Stimulated activated CD4-positive, alpha-beta T cell treated with anti-CD3 and anti-CD28 coated beads, Interleukin-4, amount 100 ng/mL, for 4 hours (primary cell): ENCODE measurements around the gene SV2A.
"Not testable (repeated sequence)": the region's sequence is repeated elsewhere in the genome, so short reads cannot be mapped to it uniquely, and the experiment has no call there.

ENCODE experiments used
- DNase-seq, 2 experiments: peaks; one replicate each; pipeline ENCODE4 v3.0.0-alpha.2; 2020

SV2A gene

DNA sequence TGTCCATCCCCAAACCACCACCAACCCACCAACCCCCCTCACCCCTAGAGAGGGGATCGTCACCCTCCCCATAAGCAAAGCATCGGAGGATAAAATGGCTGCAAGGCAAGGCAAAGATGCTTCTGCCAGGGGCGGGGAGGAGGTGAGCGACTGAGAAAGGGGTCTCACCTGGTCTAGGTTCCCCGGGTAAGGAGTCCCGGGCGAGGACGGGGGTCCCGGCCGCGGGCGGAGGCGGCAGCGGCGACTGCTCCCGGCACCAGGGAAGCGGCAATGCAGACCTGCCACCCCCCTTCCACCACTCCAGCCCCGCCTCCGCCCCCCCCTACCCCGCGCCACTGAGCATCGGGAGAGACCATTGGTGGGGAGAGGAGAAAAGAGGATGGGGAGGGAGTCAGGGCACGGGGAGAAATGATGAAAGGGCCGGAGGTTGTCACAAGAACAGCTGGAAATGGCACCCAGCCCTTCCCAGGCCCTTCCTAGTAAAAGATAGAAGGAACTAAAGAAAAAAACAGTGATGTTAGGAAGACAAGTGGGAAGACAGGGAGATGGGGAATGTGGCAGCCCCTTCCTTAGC, at the start of gene SV2A:
TSS of gene SV2A (minus strand) at position 274 of the 574 bp plus-strand sequence. CDS start 4,004 bp downstream, outside the sequence.
- DNase-seq, result peak; percentile 9 to 51

GRCh38 chr1:149967041-149967440, 49.4 kb upstream of the SV2A start:
- no peak for DNase-seq

GRCh38 chr1:149966405-149966804, 48.8 kb upstream of the SV2A start:
- DNase-seq, result no peak

GRCh38 chr1:149965440-149965839, 47.8 kb upstream of the SV2A start:
- DNase-seq, result no peak

DNA sequence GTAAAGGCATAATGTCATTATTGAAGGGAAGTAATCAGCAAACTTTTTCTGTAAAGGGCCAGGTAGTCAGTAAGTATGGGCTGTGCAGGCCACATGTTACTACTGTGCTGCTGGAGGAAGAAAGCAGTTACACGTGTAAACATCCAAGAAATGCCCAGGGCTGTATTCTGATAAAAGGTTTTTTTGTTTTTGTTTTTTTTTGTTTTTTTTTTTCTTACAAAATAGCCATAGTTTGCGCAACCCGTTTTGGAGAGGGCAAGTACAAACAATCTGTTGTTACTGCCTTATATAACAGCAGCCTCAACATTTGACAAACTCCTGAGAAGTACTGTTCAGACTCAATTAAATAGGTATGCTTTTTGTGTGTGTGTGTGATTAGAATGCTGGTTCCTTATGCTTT, 45.7 kb upstream of the SV2A start:
- no peak for DNase-seq

DNA sequence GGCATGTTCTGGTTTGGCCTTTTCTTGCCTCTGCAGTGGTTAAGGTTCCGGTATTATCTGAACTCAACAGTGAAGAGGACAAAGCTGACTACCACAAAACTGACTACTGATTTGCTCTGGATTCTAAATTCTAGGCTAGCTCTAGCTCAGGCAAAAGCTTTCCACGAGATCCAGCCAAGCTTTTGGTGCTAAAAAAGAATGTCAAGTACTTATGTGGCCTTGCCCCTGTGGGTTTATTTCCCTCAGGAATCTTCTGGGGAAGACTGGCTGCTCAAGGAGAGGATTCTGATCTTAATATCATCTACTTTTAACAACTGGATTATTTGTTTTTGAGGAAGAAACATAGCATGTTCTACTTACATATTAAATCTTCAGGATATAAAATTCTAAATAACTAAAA, 45.1 kb upstream of the SV2A start:
- DNase-seq, result no peak

DNA sequence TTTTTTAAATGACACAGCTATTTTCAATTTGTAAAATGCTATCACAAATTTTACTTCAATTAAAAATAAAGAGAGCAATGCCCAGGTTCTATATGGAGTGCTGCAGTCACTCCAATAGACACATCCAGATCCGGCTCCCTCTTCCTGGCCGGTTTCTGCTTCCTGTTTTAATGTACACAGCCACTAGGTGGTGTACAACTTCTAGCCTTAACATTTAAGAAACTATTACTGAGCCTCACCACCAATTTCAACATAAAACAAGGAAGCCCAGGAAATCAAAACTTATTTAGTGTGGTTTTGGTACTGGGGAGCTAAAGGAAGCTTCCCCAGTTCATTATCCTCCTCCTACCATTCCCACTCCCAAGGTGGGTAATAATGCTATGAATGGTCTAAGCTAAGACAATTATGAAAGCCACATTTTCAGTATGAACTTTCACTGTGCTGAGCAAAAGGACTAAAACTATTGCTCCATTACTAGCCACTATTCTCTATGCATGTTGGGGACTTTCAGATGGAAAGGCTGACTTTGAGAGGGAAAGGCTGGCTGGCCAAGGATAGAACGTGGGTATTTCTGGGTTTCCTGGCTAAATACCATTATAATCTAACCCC, 44.5 kb upstream of the SV2A start:
- DNase-seq, result peak in 1 of 2 experiments; percentile 38

DNA sequence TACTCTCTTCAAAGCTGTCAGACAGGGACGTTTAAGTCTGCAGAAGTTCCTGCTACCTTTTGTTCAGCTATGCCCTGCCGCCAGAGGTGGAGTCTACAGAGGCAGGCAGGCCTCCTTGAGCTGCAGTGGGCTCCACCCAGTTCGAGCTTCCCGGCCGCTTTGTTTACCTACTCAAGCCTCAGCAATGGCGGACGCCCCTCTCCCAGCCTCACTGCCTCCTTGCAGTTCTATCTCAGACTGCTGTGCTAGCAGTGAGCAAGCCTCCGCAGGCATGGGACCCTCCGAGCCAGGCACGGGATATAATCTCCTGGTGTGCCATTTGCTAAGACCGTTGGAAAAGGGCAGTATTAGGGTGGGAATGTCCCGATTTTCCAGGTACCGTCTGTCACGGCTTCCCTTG, 39.9 kb upstream of the SV2A start:
- DNase-seq, result not testable (repeated sequence)

GRCh38 chr1:149949911-149950310, 32.3 kb upstream of the SV2A start:
- DNase-seq, result no peak

- no peak for DNase-seq
Observed at GRCh38 chr1:149945206-149945605, 27.6 kb upstream of the SV2A start.

DNA sequence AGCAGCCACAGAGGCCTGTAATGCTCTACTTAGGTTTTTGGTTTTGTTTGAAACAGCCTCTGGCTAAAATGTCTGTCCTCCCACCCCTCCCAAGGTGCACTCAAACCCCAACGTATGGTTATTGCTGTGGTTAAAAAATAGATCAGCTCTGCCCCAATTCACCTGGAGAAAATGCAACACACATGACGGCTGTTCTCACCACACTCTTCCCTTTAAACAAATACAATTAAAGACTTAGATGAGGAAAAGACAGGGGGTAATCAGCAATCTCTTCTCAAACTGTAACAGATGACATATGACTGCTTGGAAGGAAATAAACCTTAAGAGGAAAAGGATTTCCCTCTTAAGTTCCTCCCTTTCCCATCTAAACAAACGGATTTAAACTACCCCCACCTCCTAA, 25.2 kb upstream of the SV2A start:
- DNase-seq, result no peak

GRCh38 chr1:149942207-149942606, 24.6 kb upstream of the SV2A start:
- no peak for DNase-seq

- DNase-seq, result no peak
Observed at GRCh38 chr1:149940427-149940826, 22.8 kb upstream of the SV2A start.

- DNase-seq, result not testable (repeated sequence)
Observed at GRCh38 chr1:149938668-149939003, 21.0 kb upstream of the SV2A start.

DNA sequence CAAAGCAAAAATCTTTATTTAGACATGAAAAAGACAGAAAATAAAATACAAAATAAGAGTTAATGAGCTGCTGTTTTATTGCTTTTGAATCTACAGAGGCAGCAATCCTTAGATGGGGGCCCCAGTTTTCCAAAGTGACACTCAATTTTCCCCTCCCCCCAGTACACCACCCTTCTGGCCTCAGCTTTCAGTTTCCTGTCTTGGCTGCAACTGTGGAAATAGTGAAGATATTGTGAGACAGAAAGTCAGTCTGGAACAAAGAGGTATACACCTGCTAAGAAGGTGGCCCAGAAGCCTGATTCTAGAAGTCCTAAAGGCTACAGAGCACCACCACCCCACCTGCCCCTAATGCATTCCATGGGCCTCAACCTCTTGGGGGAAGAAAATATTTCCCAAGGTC, 20.1 kb upstream of the SV2A start:
- DNase-seq, result peak in 1 of 2 experiments; percentile 14

GRCh38 chr1:149936992-149937705, 19.5 kb upstream of the SV2A start:
- no peak for DNase-seq

DNA sequence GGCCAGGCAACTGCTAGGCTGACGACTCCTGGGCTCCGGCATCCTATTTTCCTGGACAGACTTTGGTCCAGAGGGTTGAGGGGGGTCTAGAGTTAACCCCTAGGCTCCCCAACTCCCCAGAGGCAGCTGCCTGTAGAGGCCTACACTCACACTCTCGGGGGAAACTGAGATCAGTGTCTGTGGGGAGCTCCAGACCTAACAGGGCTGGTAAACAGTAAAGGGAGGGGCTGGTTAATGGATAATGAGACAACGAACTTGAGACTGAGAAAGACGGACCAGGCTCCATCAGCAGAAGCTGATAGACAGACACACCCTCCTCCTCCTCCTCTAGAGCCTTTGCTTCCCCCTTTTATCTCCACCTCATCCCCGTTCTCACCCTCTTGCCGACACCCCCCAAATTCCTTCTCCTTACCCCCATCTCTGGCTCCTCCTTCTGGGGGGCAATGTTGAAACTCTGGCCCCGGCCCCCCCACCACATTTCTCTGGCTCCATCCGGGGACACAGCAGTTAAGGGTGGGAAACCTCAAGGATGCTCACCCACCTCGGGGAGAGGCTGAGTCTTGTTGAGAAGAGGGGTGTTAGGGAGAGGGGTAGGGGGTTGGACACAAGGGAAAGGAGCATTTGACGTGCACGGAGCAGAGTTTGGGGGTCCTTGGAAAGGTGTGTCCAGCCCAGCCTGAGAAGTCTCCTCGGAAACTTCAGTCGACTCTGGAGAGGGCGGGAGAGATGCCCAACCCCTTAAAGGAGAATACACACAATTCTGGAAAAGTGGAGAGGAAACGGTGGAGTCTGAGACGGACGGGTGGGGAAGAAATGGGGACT, 18.7 kb upstream of the SV2A start, which contains the start of gene MTMR11:
TSS of gene MTMR11 (minus strand) at position 710 of the 822 bp plus-strand sequence. CDS start at position 478, 232 bp downstream.
- DNase-seq, result no peak

GRCh38 chr1:149934356-149934755, 16.7 kb upstream of the SV2A start:
- DNase-seq, result no peak

DNA sequence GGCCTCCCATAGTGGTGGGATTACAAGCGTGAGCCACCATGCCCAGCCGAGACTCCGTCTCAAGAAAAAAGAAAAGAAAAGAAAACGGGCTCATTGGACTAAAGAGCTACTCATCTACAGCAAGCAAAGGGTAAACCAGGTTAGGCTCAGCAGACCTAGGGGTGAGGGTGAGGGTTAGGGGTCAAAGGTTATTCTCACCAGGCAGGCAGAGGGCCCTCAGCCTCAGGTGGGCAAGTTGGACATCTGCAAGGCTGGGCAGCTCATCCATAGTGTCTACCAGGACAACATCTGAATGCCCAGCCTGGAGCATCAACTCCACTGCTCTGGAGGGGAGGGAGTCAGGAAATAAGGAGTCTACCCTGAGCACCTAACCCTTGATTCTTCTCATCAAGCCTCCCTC, 15.6 kb upstream of the SV2A start:
- DNase-seq, result no peak

- no peak for DNase-seq
Observed at GRCh38 chr1:149932474-149932873, 14.8 kb upstream of the SV2A start.

DNA sequence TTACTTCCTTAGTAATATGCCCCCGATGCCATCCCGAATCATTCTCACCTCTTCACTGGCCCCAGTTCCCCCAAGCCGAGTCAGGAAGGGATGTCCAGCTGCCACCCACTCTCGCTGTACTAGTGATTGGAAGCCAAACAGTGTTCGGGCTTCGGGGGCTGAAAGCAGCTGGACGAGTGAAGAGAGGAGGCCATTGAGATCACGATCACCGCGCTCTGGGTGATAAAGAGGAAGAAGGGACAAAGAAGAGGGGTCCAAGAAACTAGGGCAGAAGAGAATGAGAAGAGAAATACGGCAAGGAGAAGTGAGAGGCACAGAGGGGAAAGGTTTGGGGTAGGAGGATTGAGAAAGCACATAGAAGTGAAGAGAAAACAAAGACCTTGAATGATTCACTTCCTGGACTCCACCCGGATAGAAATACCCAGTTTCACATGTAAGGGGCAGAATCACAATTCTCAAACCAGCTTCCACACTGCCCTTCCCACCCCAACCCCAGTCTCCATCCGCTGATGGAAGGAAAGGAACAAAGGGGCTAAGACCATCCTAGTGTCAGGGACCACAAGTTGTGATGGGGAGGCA, 13.7 kb upstream of the SV2A start:
- DNase-seq, result no peak

DNA sequence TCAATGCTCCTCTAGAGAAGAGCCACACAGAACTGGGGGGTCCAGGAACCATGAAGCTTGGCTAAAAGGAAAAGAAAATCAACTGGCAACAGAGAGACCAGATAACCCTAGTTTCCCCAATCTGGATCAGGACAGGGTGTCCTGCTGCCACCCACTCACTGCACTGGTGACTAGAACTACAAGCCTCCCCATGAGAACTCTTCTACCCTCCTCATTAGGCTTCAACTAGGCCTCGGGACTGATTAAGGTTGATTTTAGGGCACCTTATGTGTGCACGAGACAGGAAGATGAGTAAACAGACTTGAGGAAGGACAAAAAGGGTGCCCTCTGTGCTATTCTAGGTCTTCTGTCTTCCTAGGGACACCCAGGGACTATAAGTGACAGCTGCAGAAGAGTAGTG, 12.2 kb upstream of the SV2A start:
- DNase-seq, result no peak

DNA sequence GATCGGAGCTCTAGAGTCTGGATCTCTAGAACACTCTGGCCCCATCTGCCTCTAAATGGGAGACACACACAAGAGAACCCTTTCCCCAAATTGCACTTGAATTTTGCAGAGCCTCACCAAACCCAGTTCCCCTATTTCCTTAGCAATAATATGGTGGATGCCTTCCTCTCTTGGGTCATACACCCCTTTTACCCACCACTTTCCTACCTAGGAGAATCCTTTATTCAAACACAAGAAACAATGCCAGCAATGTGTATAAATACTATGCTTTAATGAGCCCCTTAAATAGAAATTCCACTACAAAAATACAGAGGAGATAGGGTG, 10.7 kb upstream of the SV2A start:
- no peak for DNase-seq
